ENCODE results near the gene CFAP45. TPM values are rescaled to one million over a fixed set of nuclear protein-coding genes. Genes with fewer than 3 reads are reported as not detected.

The CFAP45 gene
- total and polyA plus RNA-seq, 9 of the 15 experiments (the other 6 are each of a cell fraction or from before 2014, with no cell fraction given), result 0.65 to 2.4 (median 1.5) TPM

GRCh38 chr1:159921700-159922504 is 21.9 kb upstream of the CFAP45 start (continued):
- TF ChIP-seq SIN3A (IDR thresholded peaks at IDR 0.05; ENCODE audit: borderline replicate concordance in 2 of 2, control insufficient read depth in 1 of 2, low read depth in 2 of 2, low read length in 2 of 2) (no peak), ZNF707 (CRISPR knock-in tag; conservative IDR thresholded peaks at IDR 0.05) (no peak), ZKSCAN1 (IDR thresholded peaks at IDR 0.05; ENCODE audit: low read depth, low read length) (no peak), HCFC1 (IDR thresholded peaks at IDR 0.05; ENCODE audit: low read depth, low read length) (no peak), NR0B1 (IDR thresholded peaks at IDR 0.05; ENCODE audit: partially characterized antibody) (no peak), RREB1 (CRISPR knock-in tag; IDR thresholded peaks at IDR 0.05) (no peak), SIX5 (IDR thresholded peaks at IDR 0.05; ENCODE audit: borderline replicate concordance in 1 of 2, insufficient read depth in 1 of 2, low read depth in 1 of 2, low read length in 2 of 2) (no peak), E2F3 (CRISPR knock-in tag; IDR thresholded peaks at IDR 0.05) (no peak), KDM4B (IDR thresholded peaks at IDR 0.05; ENCODE audit: borderline replicate concordance in 2 of 2, low read depth in 1 of 2) (no peak), TCF7L2 (IDR thresholded peaks at IDR 0.05; ENCODE audit: low read depth, low read length) (no peak), ELF4 (CRISPR knock-in tag; IDR thresholded peaks at IDR 0.05) (no peak), ARID2 (IDR thresholded peaks at IDR 0.05) (no peak), STAT5A (IDR thresholded peaks at IDR 0.05; ENCODE audit: borderline replicate concordance, low read length) (no peak), RBM22 (IDR thresholded peaks at IDR 0.05; ENCODE audit: low read depth, low read length, poor library complexity, severe bottlenecking) (no peak), KAT2B (IDR thresholded peaks at IDR 0.05; ENCODE audit: low read depth, low read length) (no peak), BRD9 (IDR thresholded peaks at IDR 0.05; ENCODE audit: low read depth, partially characterized antibody) (no peak), TFAP4 (CRISPR knock-in tag; IDR thresholded peaks at IDR 0.05; ENCODE audit: borderline replicate concordance) (no peak)

Data from K562 (cell line).